BE2C (cell line): ENCODE measurements around the gene PPOX.

Source experiments
- DNase-seq: peaks from one replicate; pipeline ENCODE4 v3.0.0-alpha.2; 2020
- H3K27me3 ChIP-seq: fragments of 250-450 bp; sonication (Bioruptor Pico); 2 replicates; pipeline ENCODE4 v1.5.1; 2020; ENCODE audit warnings: mild to moderate bottlenecking
- H3K36me3 ChIP-seq: fragments of 250-450 bp; sonication (Bioruptor Pico); 2 replicates; pipeline ENCODE4 v1.5.1; 2020; ENCODE audit warnings: mild to moderate bottlenecking
- H3K4me1 ChIP-seq: fragments of 250-450 bp; sonication (Bioruptor Pico); 2 replicates; pipeline ENCODE4 v1.5.1; 2020
- H3K4me3 ChIP-seq: 2 replicates; pipeline ENCODE4 v1.5.1; 2011; ENCODE audit warnings: low read depth, low read length
- H3K9me3 ChIP-seq: fragments of 250-450 bp; sonication (Bioruptor Pico); 2 replicates; pipeline ENCODE4 v1.5.1; 2020
- CTCF ChIP-seq: IDR thresholded peaks from 2 replicates; pipeline ENCODE4 v1.5.1; 2012; ENCODE audit warnings: mild to moderate bottlenecking, low read depth, low read length

PPOX gene

GRCh38 chr1:161188381-161188780 lies 22.2 kb downstream of the PPOX start:
- no peak for DNase-seq
- Histone ChIP-seq H3K36me3 (no peaks in the 10 kb centered on the region), H3K27me3 (no peaks in the 10 kb centered on the region), H3K4me3 (no peak overlapping the region), H3K4me1 (peaks cover 5% of the 10 kb centered on the region; the same call in 1 of the 2 replicates), H3K9me3 (no peaks in the 10 kb centered on the region)
- TF ChIP-seq CTCF, result no peak

DNA sequence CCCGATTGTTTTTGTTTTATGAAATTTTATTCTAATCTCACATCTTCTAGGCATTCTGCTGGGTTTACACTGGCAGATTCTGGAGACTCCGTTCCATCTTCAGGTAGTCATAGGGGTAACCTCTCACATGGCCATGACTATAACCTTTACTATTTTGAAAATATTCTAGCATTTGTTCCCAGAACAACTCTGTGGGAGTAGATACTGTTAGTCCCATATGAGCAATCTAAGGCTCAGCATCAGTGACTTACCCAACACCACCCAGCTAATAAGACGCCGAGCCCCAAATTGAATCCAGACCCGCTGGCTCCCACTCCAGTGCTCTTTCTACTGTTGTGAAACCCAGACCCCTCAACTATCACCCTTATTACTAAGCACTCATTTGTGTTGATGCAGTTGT lies 22.8 kb downstream of the PPOX start:
- no peak for TF ChIP-seq CTCF
- DNase-seq, result no peak
- H3K36me3 ChIP-seq, result no peaks in the 10 kb centered on the region
- peaks cover 5% of the 10 kb centered on the region; the same call in 1 of the 2 replicates for H3K4me1 ChIP-seq
- H3K27me3 ChIP-seq, result no peaks in the 10 kb centered on the region
- H3K9me3 ChIP-seq, result no peaks in the 10 kb centered on the region
- H3K4me3 ChIP-seq, result no peak overlapping the region

DNA sequence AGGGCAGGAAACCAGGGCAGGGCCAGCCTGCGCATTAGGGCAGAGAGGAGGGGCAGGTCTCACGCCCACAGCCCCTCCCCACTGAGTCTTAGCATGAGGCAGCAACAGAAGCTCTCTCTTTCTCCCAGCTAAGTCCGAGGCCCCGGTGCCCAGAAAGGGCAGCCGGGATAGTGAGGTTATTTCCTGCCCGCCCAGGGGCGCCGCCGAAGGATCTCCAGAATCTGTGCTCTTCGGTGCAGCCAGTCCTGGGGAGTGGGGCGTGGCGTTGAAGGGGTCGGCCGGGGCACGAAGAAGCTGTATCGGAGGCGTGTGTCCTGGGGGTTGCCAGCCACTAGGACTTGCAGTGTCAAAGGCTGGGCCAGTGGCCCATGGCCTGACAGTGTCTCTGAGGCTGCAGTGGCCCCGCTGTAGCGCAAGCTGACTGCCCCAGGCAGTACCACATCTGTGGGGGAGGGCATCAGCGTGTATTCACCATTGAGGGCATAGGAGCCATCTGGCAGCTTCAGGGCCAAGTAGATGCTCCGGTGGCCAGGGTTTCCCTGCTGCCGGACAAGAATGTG lies 24.8 kb downstream of the PPOX start:
- peaks cover 5% of the 10 kb centered on the region; the same call in 1 of the 2 replicates for H3K4me1 ChIP-seq
- H3K9me3 ChIP-seq, result no peaks in the 10 kb centered on the region
- no peaks in the 10 kb centered on the region for H3K27me3 ChIP-seq
- no peak for TF ChIP-seq CTCF
- DNase-seq, result peak; percentile 37
- H3K4me3 ChIP-seq, result no peak overlapping the region
- H3K36me3 ChIP-seq, result no peaks in the 10 kb centered on the region

- Histone ChIP-seq H3K9me3 (no peaks in the 10 kb centered on the region), H3K4me3 (no peak overlapping the region), H3K4me1 (peaks cover 11% of the 10 kb centered on the region), H3K36me3 (no peaks in the 10 kb centered on the region), H3K27me3 (no peaks in the 10 kb centered on the region)
- DNase-seq, result no peak
- no peak for TF ChIP-seq CTCF
These were observed 25.7 kb downstream of the PPOX start for GRCh38 chr1:161191971-161192370.

DNA sequence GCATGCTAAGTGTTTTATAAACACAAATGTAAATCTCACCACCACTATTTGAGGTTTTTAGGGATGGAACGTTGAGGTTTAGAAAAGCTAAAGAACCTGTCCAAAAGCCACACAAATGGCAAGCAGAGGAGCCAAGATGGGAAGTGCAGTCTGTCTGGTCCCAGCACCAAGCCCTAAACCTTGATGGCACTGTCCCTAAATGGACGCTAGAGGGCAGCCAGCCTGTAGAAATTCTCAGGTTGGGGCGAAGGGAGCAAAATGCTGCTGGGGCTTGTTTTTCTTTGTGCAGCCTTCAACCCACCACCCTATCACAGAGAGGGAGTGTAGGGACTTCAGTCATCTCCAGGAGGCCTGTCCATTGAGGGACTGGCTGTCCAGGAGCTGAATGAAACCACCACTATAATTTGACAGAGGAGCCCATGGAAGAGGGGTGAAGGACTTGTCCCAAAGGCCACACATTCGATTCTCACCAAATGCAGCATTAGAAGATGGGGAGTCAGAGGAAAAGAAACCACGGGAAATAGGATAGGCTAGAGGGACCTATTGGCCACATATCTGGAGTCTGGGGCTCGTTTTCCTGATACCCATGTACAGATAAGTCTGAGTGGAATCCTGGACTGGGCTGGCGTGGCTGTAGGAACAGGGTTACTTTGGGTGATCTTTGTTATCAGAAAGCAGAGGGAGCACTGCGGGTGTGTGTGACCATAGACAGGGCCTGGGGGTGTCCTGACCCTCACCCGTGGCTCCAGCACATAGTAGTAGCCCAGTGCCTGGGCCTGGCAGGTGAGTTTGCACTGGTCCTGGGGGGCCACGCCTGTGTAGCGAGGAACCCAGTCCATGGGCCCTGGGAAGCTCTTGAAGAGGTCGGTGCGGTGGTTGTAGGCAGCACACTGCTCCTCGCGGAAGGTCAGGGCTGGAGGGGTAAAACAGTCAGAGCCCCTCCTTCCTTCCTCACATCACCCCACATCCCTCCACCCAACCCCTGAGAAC lies 26.5 kb downstream of the PPOX start:
- Histone ChIP-seq H3K9me3 (no peaks in the 10 kb centered on the region), H3K4me1 (peaks cover 16% of the 10 kb centered on the region), H3K27me3 (no peaks in the 10 kb centered on the region), H3K36me3 (no peaks in the 10 kb centered on the region), H3K4me3 (no peak overlapping the region)
- TF ChIP-seq CTCF, result peak; percentile 95
- peak; percentile 74 for DNase-seq
